Left lobe of liver (tissue), 2 donors: Measurements from ENCODE around the gene S1PR2. TPM values are rescaled to one million over a fixed set of nuclear protein-coding genes. Genes with fewer than 3 reads are reported as not detected.

Experiments
- ATAC-seq: fragments of 200-7000 bp; cut with Tn5 transposase; one replicate; pipeline ENCODE4 v1.9.1; 2020; ENCODE audit warnings: mild to moderate bottlenecking, moderate library complexity
- DNase-seq: peaks from one replicate; pipeline ENCODE4 v3.0.0-alpha.2; 2020; ENCODE audit warnings: low spot score
- total RNA-seq: library from RNA; stranded (reverse); gene quantifications from one replicate; pipeline ENCODE4 v1.2.1, GENCODE V29; 2021
- donor health status: DM: no; HTN: no; CAD: no; lungs with moderate emphysema.
- donor health status: DM: no; HTN: yes; CAD: no.

Gene S1PR2, protein sequence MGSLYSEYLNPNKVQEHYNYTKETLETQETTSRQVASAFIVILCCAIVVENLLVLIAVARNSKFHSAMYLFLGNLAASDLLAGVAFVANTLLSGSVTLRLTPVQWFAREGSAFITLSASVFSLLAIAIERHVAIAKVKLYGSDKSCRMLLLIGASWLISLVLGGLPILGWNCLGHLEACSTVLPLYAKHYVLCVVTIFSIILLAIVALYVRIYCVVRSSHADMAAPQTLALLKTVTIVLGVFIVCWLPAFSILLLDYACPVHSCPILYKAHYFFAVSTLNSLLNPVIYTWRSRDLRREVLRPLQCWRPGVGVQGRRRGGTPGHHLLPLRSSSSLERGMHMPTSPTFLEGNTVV
- total RNA-seq = 1.9 TPM

DNA sequence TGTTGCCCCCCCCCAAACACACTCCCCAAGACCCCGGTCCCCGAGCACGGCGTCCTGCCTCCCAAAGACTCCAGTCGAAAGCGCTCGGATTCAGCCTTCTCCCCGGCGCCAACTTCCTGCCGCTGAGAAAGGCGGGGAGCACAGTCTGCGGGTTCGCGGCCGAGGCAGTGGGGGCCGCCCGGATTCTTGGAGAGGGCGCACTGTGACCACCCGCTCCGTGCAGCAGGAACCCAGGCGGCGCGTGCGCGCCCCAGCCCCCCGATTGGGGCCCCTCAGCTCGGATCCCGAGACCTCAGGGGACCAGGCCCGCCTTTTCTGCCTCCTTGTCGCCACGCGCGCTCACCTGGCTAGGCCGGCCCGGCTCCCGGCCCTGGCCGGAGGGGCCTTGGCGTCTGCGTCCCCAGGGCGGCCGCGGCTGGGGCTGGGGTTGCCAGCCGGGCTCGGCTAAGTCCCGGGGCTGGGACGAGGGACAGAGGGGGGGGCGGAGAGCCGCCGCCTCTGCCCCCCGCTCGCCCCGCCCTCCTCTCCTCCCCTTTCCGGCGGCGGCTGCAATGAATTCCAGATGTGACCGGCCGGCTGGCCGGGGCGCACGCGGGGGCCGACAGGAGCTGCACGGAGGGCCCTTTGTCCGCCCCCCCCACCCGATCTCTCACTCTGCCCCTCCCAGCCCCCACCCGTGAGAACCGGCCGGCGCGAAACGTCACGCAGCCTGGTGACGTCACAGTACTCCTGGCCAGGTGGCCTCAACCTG, at the start of gene S1PR2:
S1PR2 (minus strand) TSS at position 471 of the 751 bp plus-strand sequence. CDS start 6,426 bp downstream, outside the sequence.
- ATAC-seq = peak; percentile 90
- DNase-seq = peak; percentile 70

DNA sequence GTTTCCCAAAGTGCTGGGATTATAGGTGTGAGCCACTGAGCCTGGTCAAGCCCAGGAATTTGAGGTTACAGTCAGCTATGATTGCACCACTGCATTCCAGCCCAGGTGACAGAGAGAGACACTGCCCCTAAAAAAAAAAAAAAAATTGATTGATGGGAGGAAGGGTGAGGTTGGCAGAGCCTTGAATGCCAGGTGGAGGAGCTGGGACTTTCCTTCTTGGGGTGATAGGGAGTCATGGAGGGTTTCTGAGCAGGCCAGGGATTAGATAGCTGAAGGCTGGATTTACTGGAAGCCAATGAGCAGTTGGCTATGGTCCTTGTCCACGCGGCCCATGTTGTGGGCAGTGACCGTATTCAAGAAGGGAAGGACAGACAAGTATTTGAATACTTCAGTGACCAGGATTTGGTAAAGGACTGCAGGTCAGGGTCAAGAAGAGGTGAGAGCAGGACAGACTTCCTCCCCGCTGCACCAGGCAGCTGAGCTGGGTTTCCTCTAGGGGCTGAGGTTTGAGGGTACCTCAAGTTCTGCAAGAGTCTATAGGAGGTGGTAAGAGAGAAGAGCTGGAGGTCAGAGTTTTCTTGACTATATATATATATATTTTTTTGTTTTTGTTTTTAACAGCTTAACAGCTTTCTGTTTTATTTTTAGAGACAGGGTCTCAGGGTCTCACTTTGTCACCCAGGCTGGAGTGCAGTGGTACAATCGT, 48.8 kb upstream of the S1PR2 start:
- no peak for ATAC-seq

DNA sequence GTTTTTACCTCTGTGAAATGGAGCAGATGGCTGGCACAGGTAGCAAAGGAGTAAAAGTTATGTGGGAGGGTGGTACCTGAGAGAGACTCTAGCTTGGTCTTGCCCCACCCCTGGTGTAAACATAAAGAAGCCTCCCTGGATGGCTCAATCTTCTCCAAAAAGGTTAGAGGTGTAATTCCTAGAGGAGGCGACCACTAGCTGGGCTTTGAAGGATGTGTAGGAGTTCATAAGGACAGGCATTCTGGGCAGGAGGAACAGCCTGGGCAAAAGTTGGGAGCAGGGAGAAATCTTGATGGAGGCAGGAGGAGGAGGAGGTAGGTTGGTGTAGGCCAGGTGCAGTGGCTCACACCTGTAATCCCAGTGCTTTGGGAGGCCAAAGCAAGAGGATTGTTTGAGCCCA, 47.8 kb upstream of the S1PR2 start:
- no peak for DNase-seq
- no peak for ATAC-seq

More for the DNA sequence above, 48.8 kb upstream of the S1PR2 start:
- no peak for DNase-seq

DNA sequence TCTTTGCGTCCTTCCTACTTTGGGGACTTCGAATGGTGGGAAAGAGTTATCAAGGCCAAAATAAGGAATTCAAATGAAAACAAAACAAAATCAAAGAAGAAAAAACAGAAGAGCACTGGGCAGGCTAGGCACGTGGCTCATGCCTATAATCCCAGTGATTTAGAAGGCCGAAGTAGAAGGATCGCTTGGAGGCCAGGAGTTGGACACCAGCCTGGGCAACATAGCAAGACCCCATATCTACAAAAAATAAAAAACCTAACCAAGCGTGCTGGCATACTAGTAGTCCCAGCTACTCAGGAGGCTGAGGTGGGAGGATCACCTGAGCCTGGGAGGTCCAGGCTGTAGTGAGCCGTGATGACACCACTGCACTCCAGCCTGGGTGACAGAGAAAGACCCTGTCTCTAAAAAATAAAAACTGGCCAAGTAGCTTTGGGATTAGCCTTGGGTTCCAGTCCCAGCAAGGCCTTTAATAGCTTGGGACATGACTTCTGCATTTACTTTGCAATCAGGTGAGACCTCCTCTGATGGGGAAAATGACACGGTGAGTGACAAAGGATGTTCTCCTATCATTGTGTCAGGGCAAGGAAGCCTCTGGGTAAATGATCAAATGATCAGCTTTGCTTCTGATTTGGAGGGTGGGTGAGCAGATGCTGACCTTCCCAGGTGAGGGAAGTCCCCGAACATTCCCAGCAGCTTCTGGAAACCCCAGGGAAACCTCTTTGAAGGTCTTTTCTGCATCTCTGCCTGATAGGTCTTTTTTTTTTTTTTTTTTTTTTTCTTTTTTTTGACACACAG, 46.9 kb upstream of the S1PR2 start:
- ATAC-seq (no peak), DNase-seq (no peak)

DNA sequence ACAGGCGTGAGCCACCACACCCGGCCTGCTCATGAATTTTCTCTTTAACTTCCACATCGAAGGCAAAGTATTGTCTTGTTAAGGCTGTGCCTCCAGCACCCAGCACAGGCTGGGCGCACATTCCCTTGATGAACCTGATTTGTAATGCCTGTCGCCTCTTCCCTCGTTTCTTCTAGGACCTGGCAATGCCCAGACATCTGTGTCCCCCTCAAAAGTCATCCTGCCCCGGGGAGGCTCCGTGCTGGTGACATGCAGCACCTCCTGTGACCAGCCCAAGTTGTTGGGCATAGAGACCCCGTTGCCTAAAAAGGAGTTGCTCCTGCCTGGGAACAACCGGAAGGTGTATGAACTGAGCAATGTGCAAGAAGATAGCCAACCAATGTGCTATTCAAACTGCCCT, 43.5 kb upstream of the S1PR2 start:
- ATAC-seq (no peak), DNase-seq (no peak)

DNA sequence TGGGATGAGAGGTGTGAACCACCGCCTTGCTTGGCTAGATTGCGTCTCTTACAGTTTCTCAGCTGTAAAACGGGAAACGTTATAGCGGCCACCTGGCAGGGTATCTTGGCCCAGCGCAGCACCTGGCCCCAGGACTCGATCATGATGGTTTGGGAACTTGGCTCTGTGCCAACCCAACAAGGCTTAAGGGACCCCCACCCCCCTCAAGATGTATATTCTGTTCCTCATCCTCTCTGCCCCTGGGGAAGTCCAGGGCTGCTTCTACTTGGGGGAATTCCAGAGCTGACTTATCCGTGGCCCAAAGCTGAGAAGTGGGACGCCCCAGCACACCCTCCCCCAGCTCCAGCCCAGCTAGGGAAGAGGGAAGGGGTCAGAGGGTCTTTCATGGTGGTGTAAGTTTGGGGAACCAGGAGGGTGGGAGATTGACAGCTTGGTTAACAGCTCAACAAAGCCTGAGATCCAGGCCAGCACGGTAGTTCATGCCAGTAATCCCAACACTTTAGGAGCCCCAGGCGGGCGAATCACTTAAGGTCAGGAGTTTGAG, 40.5 kb upstream of the S1PR2 start:
- DNase-seq (no peak), ATAC-seq (no peak)

DNA sequence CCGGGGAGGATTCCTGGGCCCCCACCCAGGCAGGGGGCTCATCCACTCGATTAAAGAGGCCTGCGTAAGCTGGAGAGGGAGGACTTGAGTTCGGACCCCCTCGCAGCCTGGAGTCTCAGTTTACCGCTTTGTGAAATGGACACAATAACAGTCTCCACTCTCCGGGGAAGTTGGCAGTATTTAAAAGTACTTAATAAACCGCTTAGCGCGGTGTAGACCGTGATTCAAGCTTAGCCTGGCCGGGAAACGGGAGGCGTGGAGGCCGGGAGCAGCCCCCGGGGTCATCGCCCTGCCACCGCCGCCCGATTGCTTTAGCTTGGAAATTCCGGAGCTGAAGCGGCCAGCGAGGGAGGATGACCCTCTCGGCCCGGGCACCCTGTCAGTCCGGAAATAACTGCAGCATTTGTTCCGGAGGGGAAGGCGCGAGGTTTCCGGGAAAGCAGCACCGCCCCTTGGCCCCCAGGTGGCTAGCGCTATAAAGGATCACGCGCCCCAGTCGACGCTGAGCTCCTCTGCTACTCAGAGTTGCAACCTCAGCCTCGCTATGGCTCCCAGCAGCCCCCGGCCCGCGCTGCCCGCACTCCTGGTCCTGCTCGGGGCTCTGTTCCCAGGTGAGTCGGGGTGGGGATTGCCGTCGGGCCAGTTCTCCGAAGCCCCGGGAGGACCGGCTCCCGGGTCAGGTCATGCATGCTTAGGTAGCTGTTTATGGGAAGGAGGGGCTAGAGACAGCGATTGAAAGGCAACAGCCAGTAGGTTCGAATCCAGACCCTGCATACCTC, 39.7 kb upstream of the S1PR2 start, which contains the start of gene ICAM1:
ICAM1 (plus strand) TSS at position 505 of the 779 bp plus-strand sequence; CDS start at position 545, 40 bp downstream.
- DNase-seq = peak; percentile 86

DNA sequence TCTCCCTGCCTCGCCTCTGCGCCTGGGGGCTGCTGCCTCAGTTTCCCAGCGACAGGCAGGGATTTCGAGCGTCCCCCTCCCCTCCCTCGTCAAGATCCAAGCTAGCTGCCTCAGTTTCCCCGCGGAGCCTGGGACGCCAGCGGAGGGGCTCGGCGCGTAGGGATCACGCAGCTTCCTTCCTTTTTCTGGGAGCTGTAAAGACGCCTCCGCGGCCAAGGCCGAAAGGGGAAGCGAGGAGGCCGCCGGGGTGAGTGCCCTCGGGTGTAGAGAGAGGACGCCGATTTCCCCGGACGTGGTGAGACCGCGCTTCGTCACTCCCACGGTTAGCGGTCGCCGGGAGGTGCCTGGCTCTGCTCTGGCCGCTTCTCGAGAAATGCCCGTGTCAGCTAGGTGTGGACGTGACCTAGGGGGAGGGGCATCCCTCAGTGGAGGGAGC, 39.1 kb upstream of the S1PR2 start:
- peak; percentile 76 for DNase-seq

More for the DNA sequence above, 39.7 kb upstream of the S1PR2 start, which contains the start of gene ICAM1:
- ATAC-seq = peak; percentile 76

DNA sequence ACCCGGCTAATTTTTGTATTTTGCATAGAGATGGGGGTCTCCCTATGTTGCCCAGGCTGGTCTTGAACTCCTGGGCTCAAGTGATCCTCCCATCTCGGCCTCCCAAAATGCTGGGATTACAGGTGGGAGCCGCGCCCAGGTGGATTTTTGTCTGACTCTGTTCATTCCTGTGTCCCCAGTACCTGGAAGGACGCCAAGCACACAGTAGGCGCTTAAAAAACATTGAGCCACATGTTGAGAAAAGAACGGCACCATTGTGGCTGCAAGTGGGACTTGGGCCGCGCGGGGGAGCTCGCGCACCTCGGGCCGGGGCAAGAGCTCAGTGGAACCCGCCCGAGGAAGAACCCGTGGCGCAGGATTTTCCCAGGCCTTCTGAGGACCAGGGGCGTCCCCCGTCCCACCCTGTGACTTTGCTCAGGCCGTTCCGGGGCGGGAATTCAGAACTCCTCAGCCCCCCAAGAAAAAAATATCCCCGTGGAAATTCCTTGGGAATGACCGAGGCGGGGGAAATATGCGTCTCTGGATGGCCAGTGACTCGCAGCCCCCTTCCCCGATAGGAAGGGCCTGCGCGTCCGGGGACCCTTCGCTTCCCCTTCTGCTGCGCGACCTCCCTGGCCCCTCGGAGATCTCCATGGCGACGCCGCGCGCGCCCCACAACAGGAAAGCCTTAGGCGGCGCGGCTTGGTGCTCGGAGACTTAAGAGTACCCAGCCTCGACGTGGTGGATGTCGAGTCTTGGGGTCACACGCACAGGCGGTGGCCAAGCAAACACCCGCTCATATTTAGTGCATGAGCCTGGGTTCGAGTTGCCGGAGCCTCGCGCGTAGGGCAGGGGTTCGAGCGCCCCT, 38.4 kb upstream of the S1PR2 start:
- DNase-seq = peak; percentile 86
- peak; percentile 82 for ATAC-seq

More for the DNA sequence above, 39.1 kb upstream of the S1PR2 start:
- peak; percentile 64 for ATAC-seq

DNA sequence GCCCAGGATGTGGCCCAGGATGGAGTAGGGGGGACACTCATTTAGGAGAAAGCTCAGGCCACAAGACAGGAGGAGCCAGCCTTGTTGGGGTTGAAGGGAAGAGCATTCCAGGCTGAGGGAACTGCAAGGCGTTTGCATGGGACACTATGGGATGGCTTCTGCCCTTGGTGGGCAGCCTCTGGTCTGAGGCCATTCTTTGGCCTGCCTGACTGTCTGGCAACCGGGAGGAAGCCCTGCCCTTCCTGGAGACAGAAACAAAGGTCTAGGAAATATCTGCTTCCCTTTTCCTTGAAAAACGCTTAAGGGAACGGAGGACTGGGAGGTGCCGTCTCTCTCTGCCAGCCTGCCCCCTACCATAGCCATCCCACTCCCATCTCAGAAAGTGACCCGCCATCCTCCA, 36.9 kb upstream of the S1PR2 start:
- ATAC-seq (no peak), DNase-seq (no peak)

DNA sequence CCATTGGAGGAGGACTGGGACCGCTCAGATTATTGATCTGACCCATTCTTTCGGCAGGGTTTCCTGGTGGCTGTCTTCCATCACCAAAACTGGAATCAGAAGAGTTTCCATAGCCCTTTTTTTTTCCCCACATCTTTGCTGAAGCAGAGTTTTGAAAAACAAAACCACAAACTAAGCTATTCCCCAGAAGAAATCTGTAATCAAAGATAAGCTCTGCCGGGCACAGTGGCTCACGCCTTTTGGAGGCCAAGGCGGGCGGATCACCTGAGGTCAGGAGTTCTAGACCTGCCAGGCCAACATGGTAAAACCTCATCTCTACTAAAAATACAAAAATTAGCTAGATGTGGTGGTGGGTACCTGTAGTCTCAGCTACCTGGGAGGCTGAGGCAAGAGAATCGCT, 35.6 kb upstream of the S1PR2 start:
- ATAC-seq (no peak), DNase-seq (no peak)

DNA sequence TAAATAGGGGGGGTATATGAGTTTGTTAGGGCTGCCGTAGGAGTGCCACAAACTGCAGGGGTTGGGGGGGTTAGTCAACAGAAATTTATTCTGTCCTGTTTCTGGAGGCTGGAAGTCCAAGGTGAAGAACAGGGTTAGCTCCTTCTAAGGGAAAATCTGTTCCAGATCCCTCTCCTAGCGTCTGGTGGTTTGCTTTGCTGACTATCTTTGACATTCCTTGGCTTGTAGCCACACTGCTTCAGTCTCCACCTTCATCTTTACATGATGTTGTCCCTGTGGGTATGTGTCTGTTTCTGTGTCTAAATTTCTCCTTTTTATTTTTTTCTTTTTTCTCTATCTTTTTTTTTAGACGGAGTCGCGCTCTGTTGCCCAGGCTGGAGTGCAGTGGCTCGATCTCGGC, 31.6 kb upstream of the S1PR2 start:
- DNase-seq = no peak

DNA sequence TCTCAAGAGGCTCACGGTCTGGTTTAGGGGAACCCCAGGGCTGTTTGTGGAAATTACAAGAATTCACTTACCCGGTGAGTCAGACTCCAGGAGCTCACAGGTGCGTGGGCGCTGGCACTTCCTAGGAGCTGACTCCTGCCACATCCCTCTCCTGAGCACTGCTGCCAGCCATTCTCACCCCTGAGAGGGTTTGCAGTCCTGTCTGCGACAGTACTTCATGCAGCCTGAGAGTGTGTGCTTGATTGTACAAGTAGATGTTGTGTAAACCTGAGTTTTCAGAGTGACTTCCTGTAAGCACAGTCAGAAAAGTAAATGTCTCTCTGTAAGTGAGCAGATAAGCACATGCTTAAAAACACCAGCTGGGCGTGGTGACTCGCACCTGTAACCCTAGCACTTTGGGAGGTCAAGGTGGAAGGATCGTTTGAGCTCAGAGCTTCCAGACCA, 29.0 kb upstream of the S1PR2 start:
- DNase-seq = no peak
- no peak for ATAC-seq

More for the DNA sequence above, 31.6 kb upstream of the S1PR2 start:
- ATAC-seq = no peak

DNA sequence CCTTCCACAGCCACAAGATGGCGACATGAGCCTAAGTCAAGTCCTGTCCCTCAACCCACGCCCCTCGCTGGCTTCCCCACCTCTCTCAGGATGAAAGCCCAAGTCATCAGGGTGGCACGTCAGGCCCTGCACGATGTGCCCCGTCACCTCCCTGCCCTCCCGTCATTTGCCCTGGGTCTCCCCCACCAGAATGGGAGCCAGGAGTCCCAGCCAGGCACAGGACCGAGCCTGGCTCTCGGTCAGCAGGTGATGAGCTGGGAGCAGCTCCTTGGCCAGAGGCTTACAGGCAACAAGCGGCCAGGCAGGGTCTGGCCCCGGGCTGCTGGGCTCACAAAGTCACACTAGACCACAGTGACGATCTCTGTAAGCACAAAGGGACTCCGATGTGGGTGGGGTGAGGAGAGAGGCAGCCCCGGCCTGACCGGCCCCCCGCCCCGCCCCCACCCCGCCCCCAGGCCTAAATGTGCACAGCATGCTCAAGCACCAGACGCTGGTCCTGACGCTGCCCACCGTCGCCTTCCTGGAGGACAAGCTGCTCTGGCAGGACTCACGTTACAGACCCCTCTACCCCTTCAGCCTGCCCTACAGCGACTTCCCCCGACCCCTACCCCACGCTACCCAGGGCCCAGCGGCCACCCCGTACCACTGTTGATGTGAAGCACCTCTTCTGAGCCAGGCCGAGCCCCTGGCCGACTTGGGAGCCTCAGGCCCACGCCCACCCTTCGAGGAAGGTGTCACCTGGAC, 28.2 kb upstream of the S1PR2 start:
- ATAC-seq (peak; percentile 73), DNase-seq (peak; percentile 76)

DNA sequence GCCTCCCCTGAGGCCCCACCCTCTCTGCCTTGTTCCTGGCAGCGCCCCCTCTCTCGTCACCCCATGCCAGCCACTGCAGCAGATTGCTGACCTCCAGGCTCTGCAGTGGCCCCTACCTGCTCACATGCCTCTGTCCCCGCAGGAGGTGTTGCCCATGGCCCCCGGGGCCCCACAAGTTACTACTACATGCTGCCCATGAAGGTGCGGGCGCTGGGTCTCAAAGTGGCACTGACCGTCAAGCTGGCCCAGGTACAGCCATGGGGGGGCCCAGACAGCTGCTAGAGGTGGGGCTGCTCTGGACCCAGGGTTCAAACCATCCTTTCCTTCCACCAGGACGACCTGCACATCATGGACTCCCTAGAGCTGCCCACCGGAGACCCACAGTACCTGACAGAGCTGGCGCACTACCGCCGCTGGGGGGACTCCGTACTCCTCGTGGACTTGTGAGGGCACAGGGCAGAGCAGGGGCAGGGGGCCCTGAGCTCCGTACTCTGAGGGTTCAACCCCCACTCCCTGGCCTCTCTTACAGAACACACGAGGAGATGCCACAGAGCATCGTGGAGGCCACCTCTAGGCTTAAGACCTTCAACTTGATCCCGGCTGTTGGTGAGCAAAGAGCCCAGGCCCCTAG, 27.1 kb upstream of the S1PR2 start:
- ATAC-seq = no peak
- no peak for DNase-seq

DNA sequence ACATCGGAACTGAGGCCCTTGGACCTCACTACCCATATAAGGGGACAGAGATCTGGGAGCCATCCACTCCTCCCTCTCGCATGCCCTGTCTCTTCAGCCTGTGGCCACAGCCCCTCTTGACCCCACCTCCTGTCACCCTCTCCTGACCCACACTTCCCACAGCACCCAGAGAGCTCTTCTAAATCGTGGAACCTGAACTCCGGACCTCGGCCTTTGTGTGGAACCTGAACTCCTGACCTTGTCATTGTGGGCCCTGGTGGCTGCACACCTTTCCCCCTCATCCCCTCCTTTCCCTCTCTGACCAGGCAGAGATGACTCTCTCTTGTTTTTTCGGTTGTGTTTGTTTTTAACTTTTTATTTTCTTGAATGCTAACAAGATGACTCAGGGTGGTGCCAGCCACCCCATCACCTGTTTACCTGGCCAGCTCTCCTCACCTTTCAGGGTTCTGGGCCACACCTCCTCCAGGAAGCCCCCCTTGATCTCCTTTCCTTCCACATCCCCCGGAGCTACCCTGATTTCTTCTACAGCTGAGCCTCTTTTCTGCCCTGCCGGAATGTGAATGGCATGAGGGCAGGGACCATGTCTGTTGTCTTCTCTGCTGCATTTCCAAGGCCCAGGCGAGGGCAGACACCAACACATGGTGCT, 26.0 kb upstream of the S1PR2 start:
- no peak for DNase-seq
- no peak for ATAC-seq

DNA sequence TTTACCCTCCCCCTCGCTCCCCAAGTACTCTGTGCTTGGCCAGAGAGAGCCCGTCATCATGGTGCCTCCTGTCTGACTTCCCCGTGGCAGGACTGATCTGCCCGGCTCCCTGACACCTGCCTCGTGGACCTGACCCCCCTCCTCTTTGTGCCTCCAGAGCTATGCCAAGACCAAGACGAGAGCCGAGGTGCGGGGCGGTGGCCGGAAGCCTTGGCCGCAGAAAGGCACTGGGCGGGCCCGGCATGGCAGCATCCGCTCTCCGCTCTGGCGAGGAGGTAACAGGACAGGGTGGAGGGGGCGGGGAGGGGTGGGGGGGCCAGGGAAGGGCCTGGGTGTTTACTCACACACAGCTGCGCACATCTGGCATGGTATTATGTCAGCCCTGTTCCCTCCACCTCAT, 25.4 kb upstream of the S1PR2 start:
- no peak for ATAC-seq

More for the DNA sequence above, 25.4 kb upstream of the S1PR2 start:
- DNase-seq = no peak
